HCT116 (cell line): ENCODE measurements around the gene ADAMTS16. TPM values are rescaled to one million over a fixed set of nuclear protein-coding genes. Genes with fewer than 3 reads are reported as not detected.

Experiments
- ATAC-seq: fragments of 200-7000 bp; cut with Tn5 transposase; 2 replicates; pipeline ENCODE4 v1.9.1; 2020; ENCODE audit warnings: mild to moderate bottlenecking, moderate library complexity
- BruUV-seq: library from RNA; stranded (reverse); fragments of 400-500 nt; replicated peaks from 2 replicates; lab custom pipeline; 2021; lab: Mats Ljungman, UMichigan
- CTCF ChIA-PET: fragments of 300-600 bp; sonication (Branson Sonifier 250); formaldehyde crosslinking; loops from one replicate; lab custom pipeline; 2021; ENCODE audit warnings: antibody characterized with exemption; lab: Charles Lee
- POLR2A ChIA-PET: fragments of 300-600, 350-600 bp; sonication (Branson Sonifier 250); formaldehyde crosslinking; loops from one replicate; lab custom pipeline; 2021; ENCODE audit warnings: antibody characterized with exemption; lab: Charles Lee
- RAD21 ChIA-PET, 2 experiments: fragments of 300-600 bp; sonication (Branson Sonifier 250); formaldehyde crosslinking; loops; one replicate each; lab custom pipeline; 2023; ENCODE audit warnings: low total read pairs in 2 of 2; ENCODE audit not compliant: uncharacterized antibody in 2 of 2, unreplicated experiment in 2 of 2, low non-redundant PET in 1 of 2; lab: Charles Lee
- DNase-seq: peaks from one replicate; pipeline ENCODE4 v3.0.0-alpha.2; 2010; ENCODE audit warnings: low read depth, low spot score
- H2AFZ ChIP-seq: fragments of 200-600 bp; shearing (Covaris generic), sonication (generic); 2 replicates; pipeline ENCODE4 v1.6.1; 2017; ENCODE audit warnings: low read depth, mixed run types, mixed read lengths, antibody characterized with exemption, low read length; ENCODE audit not compliant: poor library complexity, severe bottlenecking
- H3K27ac ChIP-seq: 2 replicates; pipeline ENCODE4 v1.5.1; 2012; ENCODE audit warnings: low read depth, low read length
- H3K27me3 ChIP-seq: fragments of 200-600 bp; sonication (generic); 2 replicates; pipeline ENCODE4 v1.6.1; 2016; ENCODE audit warnings: mixed run types, low read length, mixed read lengths; ENCODE audit not compliant: insufficient read depth
- H3K36me3 ChIP-seq, 2 experiments: fragments of 200-500 bp in 1 of 2; fragments of 200-600 bp in 1 of 2; sonication (Bioruptor generic) in 1 of 2; sonication (generic) in 1 of 2; 2 replicates each; pipeline versions ENCODE4 v1.5.1 to v1.6.1; 2014 to 2016; ENCODE audit warnings: low read length in 2 of 2, inconsistent platforms in 1 of 2, mixed read lengths in 1 of 2, mixed run types in 1 of 2; ENCODE audit not compliant: insufficient read depth in 2 of 2, control insufficient read depth in 1 of 2
- H3K4me1 ChIP-seq, 2 experiments: fragments of 200-600 bp in 1 of 2; sonication (generic) in 1 of 2; 2 replicates each; pipeline versions ENCODE4 v1.5.1 to v1.6.1; 2012 to 2017; ENCODE audit warnings: low read length in 2 of 2, inconsistent platforms in 1 of 2, mild to moderate bottlenecking in 1 of 2, mixed read lengths in 1 of 2, mixed run types in 1 of 2, moderate library complexity in 1 of 2; ENCODE audit not compliant: insufficient read depth in 2 of 2, control insufficient read depth in 1 of 2
- H3K4me2 ChIP-seq: fragments of 200-600 bp; sonication (generic); 2 replicates; pipeline ENCODE4 v1.6.1; 2017; ENCODE audit warnings: mixed run types, low read length, mixed read lengths
- H3K4me3 ChIP-seq, 2 experiments: fragments of 200-600 bp in 1 of 2; sonication (generic) in 1 of 2; replicated peaks in 1 of 2; 2 replicates each; pipeline ENCODE4 v1.5.1; 2011 to 2016; ENCODE audit warnings: low read length in 2 of 2, control low read depth in 1 of 2, low read depth in 1 of 2, mild to moderate bottlenecking in 1 of 2, mixed read lengths in 1 of 2, mixed run types in 1 of 2
- H3K79me2 ChIP-seq: fragments of 200-600 bp; sonication (generic); 2 replicates; pipeline ENCODE4 v1.6.1; 2017; ENCODE audit warnings: mild to moderate bottlenecking, mixed run types, low read length, moderate library complexity, mixed read lengths; ENCODE audit not compliant: insufficient read depth
- H3K9ac ChIP-seq: fragments of 200-600 bp; sonication (generic); 2 replicates; pipeline ENCODE4 v1.6.1; 2016; ENCODE audit warnings: low read length, mixed read lengths
- H3K9me2 ChIP-seq: fragments of 200-600 bp; sonication (generic), shearing (Covaris generic); 2 replicates; pipeline ENCODE4 v1.6.1; 2017; ENCODE audit warnings: mixed run types, mild to moderate bottlenecking, moderate library complexity; ENCODE audit not compliant: insufficient read depth
- H3K9me3 ChIP-seq, 2 experiments: fragments of 200-500 bp in 1 of 2; fragments of 200-600 bp in 1 of 2; sonication (Bioruptor generic) in 1 of 2; sonication (generic) in 1 of 2; 2 replicates each; pipeline ENCODE4 v1.6.1; 2014 to 2017; ENCODE audit warnings: low read length in 2 of 2, mixed read lengths in 2 of 2, inconsistent platforms in 1 of 2, low read depth in 1 of 2, mild to moderate bottlenecking in 1 of 2, mixed run types in 1 of 2, moderate library complexity in 1 of 2; ENCODE audit not compliant: control insufficient read depth in 1 of 2, insufficient read depth in 1 of 2
- H4K20me1 ChIP-seq: fragments of 200-600 bp; sonication (generic), shearing (Covaris generic); 2 replicates; pipeline ENCODE4 v1.6.1; 2017; ENCODE audit warnings: mixed run types, mild to moderate bottlenecking, moderate library complexity; ENCODE audit not compliant: insufficient read depth
- CBX3 ChIP-seq: IDR thresholded peaks from 2 replicates; pipeline ENCODE4 v1.6.1; 2012; ENCODE audit warnings: low read depth
- CEBPB ChIP-seq: IDR thresholded peaks from 2 replicates; pipeline ENCODE4 v1.6.1; 2012; ENCODE audit warnings: low read depth
- EGR1 ChIP-seq: IDR thresholded peaks from 2 replicates; pipeline ENCODE4 v1.6.1; 2012; ENCODE audit warnings: low read depth
- ELF1 ChIP-seq: IDR thresholded peaks from 2 replicates; pipeline ENCODE4 v1.6.1; 2012; ENCODE audit warnings: low read depth, borderline replicate concordance
- EZH2 ChIP-seq: fragments of 200-600 bp; sonication (generic); IDR thresholded peaks from 2 replicates; pipeline ENCODE4 v1.6.1; 2017; ENCODE audit warnings: antibody characterized with exemption, mixed run types
- EZH2phosphoT487 ChIP-seq: fragments of 200-600 bp; IDR thresholded peaks from 2 replicates; pipeline ENCODE4 v1.6.1; 2018; ENCODE audit warnings: antibody characterized with exemption, borderline replicate concordance
- FOSL1 ChIP-seq: IDR thresholded peaks from 2 replicates; pipeline ENCODE4 v1.6.1; 2012; ENCODE audit warnings: low read depth
- JUND ChIP-seq: IDR thresholded peaks from 2 replicates; pipeline ENCODE4 v1.6.1; 2012
- POLR2A ChIP-seq: IDR thresholded peaks from 2 replicates; pipeline ENCODE4 v1.7.0; 2011; ENCODE audit warnings: borderline replicate concordance; ENCODE audit not compliant: insufficient read depth, insufficient read length; ENCODE audit errors: extremely low read depth
- POLR2AphosphoS5 ChIP-seq: IDR thresholded peaks from 2 replicates; pipeline ENCODE4 v1.6.1; 2011; ENCODE audit warnings: mild to moderate bottlenecking, low read depth, low read length, moderate library complexity
- RAD21 ChIP-seq: IDR thresholded peaks from 2 replicates; pipeline ENCODE4 v1.6.1; 2012; ENCODE audit warnings: low read depth, mild to moderate bottlenecking
- SIN3A ChIP-seq: IDR thresholded peaks from 2 replicates; pipeline ENCODE4 v1.6.1; 2012; ENCODE audit warnings: low read depth
- SP1 ChIP-seq: IDR thresholded peaks from 2 replicates; pipeline ENCODE4 v1.6.1; 2012; ENCODE audit warnings: low read depth
- SRF ChIP-seq: IDR thresholded peaks from 2 replicates; pipeline ENCODE4 v1.6.1; 2012; ENCODE audit warnings: low read depth
- TCF7L2 ChIP-seq: IDR thresholded peaks from 2 replicates; pipeline ENCODE4 v1.7.0; 2011; ENCODE audit warnings: borderline replicate concordance, inconsistent platforms; ENCODE audit not compliant: insufficient read depth, insufficient read length; ENCODE audit errors: extremely low read depth
- YY1 ChIP-seq: IDR thresholded peaks from 2 replicates; pipeline ENCODE4 v1.6.1; 2011; ENCODE audit warnings: low read length, low read depth, moderate library complexity, mild to moderate bottlenecking; ENCODE audit not compliant: insufficient replicate concordance; ENCODE audit errors: extremely low read depth
- ZFX ChIP-seq: fragments of 450-650 bp; IDR thresholded peaks from 2 replicates; pipeline ENCODE4 v1.6.1; 2017
- ZNF274 ChIP-seq: fragments of 200-500 bp; sonication (Bioruptor generic); IDR thresholded peaks from 2 replicates; pipeline ENCODE4 v1.6.1; 2014; ENCODE audit warnings: mild to moderate bottlenecking, low read depth, low read length, inconsistent platforms
- intact Hi-C: fragments of 100-400 bp; cut with micrococcal nuclease; formaldehyde crosslinking; loops from 2 replicates; pipeline ENCODE4 v1.10.0; 2022
- total RNA-seq: library from RNA; stranded (reverse); gene quantifications from one replicate; pipeline ENCODE4 v1.2.1, GENCODE V29; 2021; ENCODE audit not compliant: unreplicated experiment
- TF ChIP-seq, protein P1 (sequence below): IDR thresholded peaks from 2 replicates; pipeline ENCODE4 v1.6.1; 2012
- TF ChIP-seq, protein P2 (sequence below), 3 experiments: fragments of 200-600 bp in 1 of 3; sonication (generic) in 1 of 3; IDR thresholded peaks in 2 of 3; conservative IDR thresholded peaks in 1 of 3; 2 replicates each; pipeline ENCODE4 v1.5.1; 2012 to 2017; ENCODE audit warnings: low read depth in 2 of 3, low read length in 2 of 3, antibody characterized with exemption in 1 of 3, borderline replicate concordance in 1 of 3, control low read depth in 1 of 3, mild to moderate bottlenecking in 1 of 3, mixed read lengths in 1 of 3, mixed run types in 1 of 3, moderate library complexity in 1 of 3; ENCODE audit not compliant: insufficient read depth in 1 of 3
- TF ChIP-seq, protein P3 (sequence below): IDR thresholded peaks from 2 replicates; pipeline ENCODE4 v1.6.1; 2012
- TF ChIP-seq, protein P4 (sequence below): IDR thresholded peaks from 2 replicates; pipeline ENCODE4 v1.6.1; 2012; ENCODE audit warnings: low read depth

Gene ADAMTS16
- total RNA-seq, 1 experiment from 2014 or later: 2.4 TPM

DNA sequence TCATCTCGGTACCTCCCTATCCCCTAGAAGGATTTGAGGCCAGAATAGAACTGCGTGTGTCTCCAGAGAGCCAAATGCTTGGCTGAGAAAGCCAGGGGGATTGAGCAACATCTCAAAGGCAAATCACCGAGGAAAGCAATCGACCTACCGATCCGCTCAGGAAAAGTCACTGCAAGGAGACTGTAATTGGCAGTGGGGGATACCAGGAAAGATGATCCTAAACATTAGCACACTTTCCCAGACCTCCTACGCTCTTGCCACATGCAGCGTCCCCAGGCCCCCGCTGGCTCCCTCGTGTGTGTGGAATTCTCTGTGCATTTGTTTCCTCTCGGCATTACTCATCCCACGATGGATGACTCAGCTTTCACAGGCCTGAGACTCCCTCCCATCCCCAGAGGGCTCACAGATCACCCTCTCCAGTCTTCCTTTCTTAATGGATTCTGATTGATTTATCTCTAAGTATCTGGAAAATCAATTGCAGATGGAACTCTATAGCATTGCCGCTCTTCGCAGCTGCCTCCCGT is 200.1 kb downstream of the ADAMTS16 start:
- peak; percentile 80 for DNase-seq
- peak; percentile 92 for ATAC-seq
- no peaks in the 10 kb centered on the region for H3K79me2 ChIP-seq
- H3K9me2 ChIP-seq: no peaks in the 10 kb centered on the region
- H3K9ac ChIP-seq: peak overlapping the region; percentile 19; the same call in 1 of the 2 replicates
- intact Hi-C loops: loop anchor here (2.0 to 5.0 kb wide), 3 partner anchors 69 to 193 kb away; partner anchors contain the start of gene ICE1
- POLR2A ChIA-PET: no interaction called here
- no TSS peak for BruUV-seq
- no peaks in the 10 kb centered on the region for H3K9me3 ChIP-seq
- H3K27ac ChIP-seq: peak overlapping the region; percentile 31
- H3K4me1 ChIP-seq: peaks cover 28 to 36% of the 10 kb centered on the region in 2 experiments
- peak overlapping the region; percentile 67 for H2AFZ ChIP-seq
- CTCF ChIA-PET: no interaction called here
- no peak overlapping the region; a peak in 1 of 4 replicates for H3K4me3 ChIP-seq
- H4K20me1 ChIP-seq: no peaks in the 10 kb centered on the region
- H3K36me3 ChIP-seq: no peaks in the 10 kb centered on the region
- H3K4me2 ChIP-seq: peak overlapping the region; percentile 54
- RAD21 ChIA-PET: no interaction called here
- no peaks in the 10 kb centered on the region for H3K27me3 ChIP-seq
- TF ChIP-seq EZH2 (no peak), FOSL1 (peak; percentile 85), POLR2AphosphoS5 (peak; percentile 29; the same call in 1 of the 2 replicates), EZH2phosphoT487 (no peak), SRF (no peak), CEBPB (peak; percentile 75), SIN3A (no peak), POLR2A (no peak), TCF7L2 (no peak), CBX3 (peak; percentile 61; the same call in 1 of the 2 replicates), ELF1 (no peak), SP1 (peak; percentile 48), YY1 (no peak), EGR1 (peak; percentile 66), RAD21 (peak; percentile 55), JUND (peak; percentile 73), ZFX (no peak), ZNF274 (no peak)
- TF ChIP-seq, protein P1, sequence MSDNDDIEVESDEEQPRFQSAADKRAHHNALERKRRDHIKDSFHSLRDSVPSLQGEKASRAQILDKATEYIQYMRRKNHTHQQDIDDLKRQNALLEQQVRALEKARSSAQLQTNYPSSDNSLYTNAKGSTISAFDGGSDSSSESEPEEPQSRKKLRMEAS: peak; percentile 75
- TF ChIP-seq, protein P2, sequence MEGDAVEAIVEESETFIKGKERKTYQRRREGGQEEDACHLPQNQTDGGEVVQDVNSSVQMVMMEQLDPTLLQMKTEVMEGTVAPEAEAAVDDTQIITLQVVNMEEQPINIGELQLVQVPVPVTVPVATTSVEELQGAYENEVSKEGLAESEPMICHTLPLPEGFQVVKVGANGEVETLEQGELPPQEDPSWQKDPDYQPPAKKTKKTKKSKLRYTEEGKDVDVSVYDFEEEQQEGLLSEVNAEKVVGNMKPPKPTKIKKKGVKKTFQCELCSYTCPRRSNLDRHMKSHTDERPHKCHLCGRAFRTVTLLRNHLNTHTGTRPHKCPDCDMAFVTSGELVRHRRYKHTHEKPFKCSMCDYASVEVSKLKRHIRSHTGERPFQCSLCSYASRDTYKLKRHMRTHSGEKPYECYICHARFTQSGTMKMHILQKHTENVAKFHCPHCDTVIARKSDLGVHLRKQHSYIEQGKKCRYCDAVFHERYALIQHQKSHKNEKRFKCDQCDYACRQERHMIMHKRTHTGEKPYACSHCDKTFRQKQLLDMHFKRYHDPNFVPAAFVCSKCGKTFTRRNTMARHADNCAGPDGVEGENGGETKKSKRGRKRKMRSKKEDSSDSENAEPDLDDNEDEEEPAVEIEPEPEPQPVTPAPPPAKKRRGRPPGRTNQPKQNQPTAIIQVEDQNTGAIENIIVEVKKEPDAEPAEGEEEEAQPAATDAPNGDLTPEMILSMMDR (IDR thresholded peaks at IDR 0.05 in 2 of 3, conservative IDR thresholded peaks at IDR 0.05 in 1 of 3; ENCODE audit: borderline replicate concordance in 1 of 3, insufficient read depth in 1 of 3, low read depth in 2 of 3, low read length in 2 of 3): peak; percentile 32 to 74 (median 73); a peak in 5 of 6 replicates
- TF ChIP-seq, protein P3, sequence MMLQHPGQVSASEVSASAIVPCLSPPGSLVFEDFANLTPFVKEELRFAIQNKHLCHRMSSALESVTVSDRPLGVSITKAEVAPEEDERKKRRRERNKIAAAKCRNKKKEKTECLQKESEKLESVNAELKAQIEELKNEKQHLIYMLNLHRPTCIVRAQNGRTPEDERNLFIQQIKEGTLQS: no peak
- TF ChIP-seq, protein P4, sequence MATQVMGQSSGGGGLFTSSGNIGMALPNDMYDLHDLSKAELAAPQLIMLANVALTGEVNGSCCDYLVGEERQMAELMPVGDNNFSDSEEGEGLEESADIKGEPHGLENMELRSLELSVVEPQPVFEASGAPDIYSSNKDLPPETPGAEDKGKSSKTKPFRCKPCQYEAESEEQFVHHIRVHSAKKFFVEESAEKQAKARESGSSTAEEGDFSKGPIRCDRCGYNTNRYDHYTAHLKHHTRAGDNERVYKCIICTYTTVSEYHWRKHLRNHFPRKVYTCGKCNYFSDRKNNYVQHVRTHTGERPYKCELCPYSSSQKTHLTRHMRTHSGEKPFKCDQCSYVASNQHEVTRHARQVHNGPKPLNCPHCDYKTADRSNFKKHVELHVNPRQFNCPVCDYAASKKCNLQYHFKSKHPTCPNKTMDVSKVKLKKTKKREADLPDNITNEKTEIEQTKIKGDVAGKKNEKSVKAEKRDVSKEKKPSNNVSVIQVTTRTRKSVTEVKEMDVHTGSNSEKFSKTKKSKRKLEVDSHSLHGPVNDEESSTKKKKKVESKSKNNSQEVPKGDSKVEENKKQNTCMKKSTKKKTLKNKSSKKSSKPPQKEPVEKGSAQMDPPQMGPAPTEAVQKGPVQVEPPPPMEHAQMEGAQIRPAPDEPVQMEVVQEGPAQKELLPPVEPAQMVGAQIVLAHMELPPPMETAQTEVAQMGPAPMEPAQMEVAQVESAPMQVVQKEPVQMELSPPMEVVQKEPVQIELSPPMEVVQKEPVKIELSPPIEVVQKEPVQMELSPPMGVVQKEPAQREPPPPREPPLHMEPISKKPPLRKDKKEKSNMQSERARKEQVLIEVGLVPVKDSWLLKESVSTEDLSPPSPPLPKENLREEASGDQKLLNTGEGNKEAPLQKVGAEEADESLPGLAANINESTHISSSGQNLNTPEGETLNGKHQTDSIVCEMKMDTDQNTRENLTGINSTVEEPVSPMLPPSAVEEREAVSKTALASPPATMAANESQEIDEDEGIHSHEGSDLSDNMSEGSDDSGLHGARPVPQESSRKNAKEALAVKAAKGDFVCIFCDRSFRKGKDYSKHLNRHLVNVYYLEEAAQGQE: no peak
